GM20000 (cell line): ENCODE results near the gene ABTB1.
"Not testable (repeated sequence)": the region's sequence is repeated elsewhere in the genome, so short reads cannot be mapped to it uniquely, and the experiment has no call there.

Source experiments
- DNase-seq: peaks from one replicate; pipeline ENCODE4 v3.0.0; 2012; ENCODE audit warnings: low spot score
- CTCF ChIP-seq: IDR thresholded peaks from 2 replicates; pipeline ENCODE4 v1.5.1; 2012; ENCODE audit warnings: mild to moderate bottlenecking, control low read depth; ENCODE audit errors: extremely low read depth, missing control alignments

The ABTB1 gene

DNA sequence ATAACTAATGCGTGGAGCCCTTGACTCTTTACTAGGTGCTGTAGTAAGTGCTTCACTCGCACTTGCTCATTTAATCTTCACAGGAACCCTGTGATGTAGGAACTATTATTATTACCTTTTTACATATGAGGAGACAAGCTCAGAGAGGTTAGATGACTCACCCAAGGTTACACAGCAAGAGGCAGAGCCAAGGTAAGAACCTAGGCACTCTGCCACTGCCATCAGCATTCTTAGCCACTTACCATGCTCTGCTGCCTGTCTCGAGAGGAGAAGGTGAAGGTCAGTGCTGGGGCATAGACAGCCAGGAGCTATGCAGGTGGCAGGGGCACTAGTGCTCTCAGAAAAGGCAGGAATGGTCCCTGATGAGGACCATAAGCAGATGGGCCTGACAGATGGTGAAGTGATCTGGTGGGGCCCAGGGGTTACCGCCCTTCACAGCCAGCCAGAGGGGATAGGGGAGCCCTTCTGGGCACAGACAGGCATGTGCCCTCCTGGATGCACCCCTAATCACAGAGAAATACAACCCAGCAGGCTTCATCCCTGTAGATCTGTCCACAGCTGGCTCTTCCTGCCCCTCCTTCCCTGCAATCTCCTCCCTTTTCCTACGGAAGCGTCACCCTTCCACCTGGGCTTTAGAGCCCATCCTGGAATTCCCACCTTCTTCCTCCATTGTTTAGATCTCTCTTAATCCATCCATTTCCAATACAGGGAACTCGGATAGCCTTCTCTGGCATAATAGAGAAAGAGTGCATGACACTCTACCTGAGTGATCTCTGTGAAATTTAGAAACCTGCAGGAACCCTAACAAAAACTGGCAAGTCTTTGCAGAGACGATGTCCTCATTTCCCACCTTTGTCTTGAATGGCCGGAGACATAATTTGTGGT, 26.9 kb downstream of the ABTB1 start:
- DNase-seq: no peak
- TF ChIP-seq CTCF: no peak

DNA sequence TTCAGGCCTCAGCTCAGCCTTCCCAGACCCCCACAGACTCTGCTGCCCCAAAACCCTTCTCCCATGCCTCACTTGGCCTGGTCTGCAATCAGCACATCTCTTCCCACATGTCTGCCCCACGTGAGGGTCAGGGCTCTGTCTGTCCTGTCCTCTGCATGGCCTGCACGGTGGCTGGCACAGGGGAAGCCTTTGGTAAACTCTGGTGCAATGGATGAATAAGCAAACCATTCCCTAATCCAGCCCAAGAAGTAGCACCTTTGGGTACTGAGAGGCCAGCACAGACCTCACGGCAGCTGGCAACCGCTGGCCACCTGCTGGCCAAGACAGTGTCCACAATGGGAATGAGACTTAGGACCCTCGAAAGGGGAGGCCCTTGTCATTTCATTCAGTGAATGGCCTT, 27.7 kb downstream of the ABTB1 start:
- no peak for DNase-seq
- no peak for TF ChIP-seq CTCF

- no peak for DNase-seq
- no peak for TF ChIP-seq CTCF
These were observed 28.6 kb downstream of the ABTB1 start for GRCh38 chr3:127701280-127701911.

DNA sequence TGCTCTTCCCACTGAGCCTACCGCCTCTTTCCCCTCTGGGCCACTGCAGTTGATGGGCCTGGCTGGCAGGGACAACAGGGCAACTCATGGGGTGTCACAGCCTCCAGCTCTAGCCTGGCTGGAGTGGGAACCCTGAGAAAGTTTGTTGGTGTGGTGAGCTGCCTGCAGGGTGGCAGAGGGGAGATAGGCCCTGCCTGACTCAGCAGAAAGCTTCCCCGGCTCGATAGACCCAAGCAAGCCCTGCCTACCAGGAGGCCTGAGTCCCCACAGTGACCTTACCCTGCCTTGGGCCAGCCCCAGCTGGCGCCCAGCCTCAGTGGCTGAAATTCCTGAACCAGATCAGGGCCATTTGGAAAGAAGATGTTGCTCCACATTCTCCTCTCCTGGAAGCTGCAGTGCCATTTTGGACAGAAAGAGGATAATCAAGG, 29.4 kb downstream of the ABTB1 start:
- TF ChIP-seq CTCF: no peak
- no peak for DNase-seq

DNA sequence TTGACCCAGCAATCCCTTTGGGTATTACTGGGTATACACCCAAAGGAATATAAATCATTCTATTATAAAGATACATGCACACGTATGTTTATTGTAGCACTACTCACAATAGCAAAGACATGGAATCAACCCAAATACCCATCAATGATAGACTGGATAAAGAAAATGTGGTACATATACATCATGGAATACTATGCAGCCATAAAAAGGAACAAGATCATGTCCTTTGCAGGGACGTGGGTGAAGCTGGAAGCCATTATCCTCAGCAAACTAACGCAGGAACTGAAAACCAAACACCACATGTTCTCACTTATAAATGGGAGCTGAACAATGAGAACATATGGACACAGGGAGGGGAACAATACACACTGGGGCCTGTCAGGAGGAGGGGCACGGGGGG, 32.1 kb downstream of the ABTB1 start:
- not testable (repeated sequence) for DNase-seq

- TF ChIP-seq CTCF: no peak
- no peak for DNase-seq
These were observed 33.6 kb downstream of the ABTB1 start for GRCh38 chr3:127706312-127706711.

DNA sequence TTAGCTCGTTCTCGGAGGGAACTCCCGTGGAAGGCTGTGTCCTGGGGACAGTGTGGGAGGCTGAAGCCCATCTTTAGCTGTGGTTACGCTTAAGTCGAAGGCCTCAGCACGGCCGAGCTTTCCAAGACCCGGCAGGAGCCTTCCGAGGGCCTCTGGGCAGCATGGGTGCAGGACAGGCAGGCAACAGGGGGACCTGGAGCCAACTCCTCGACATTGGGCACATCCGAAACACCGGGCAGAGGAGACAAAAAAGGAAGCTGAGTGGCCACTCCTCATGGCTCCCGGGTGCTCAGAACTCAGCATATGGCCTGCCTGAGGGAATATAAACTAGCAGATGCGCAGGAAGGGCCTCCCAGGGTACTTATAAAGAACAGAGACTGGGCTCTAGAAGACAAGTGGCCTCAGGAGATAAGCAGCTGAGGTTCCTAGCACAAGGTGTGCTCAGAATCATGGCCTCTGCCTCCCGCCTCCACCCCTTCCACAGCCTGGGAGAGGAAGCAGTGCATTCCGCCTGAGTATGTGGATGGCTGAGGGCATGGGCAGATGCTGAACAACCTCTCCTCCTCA, 34.1 kb downstream of the ABTB1 start:
- DNase-seq: no peak
- TF ChIP-seq CTCF: no peak
